GM18858 (cell line): ENCODE results near the gene ATP11A.
"Not testable (repeated sequence)": the region's sequence is repeated elsewhere in the genome, so short reads cannot be mapped to it uniquely, and the experiment has no call there.

Experiments
- ATAC-seq: cut with Tn5 transposase; IDR thresholded peaks from one replicate; pipeline ENCODE4 v1.9.1; 2021; ENCODE audit not compliant: unreplicated experiment

Gene ATP11A

GRCh38 chr13:112669881-112670499 lies 19.8 kb upstream of the ATP11A start:
- no peak for ATAC-seq

DNA sequence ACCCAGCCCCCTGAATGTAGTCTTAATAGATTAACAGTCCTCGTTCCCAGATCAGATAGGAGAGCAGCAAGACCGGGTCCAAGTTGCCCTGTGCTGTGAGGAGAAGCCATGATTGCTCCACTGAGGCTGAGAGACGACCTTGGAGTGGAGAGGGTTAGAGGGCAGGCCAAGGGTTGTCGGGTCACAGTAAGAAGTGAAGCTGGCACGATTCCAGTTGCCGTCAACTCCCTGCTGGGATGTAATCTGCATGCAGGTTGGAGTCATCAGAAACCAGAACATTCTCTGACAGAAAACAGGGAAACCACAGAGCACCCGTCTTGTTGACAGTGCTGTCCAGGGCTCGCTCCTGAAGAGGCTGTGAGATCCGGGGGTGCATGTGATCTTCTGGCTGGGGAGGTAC lies 19.0 kb upstream of the ATP11A start:
- no peak for ATAC-seq

- ATAC-seq: no peak
Observed at GRCh38 chr13:112671359-112671758, 18.5 kb upstream of the ATP11A start.

GRCh38 chr13:112672651-112673284 lies 17.1 kb upstream of the ATP11A start:
- ATAC-seq: no peak

- ATAC-seq: no peak
Observed at GRCh38 chr13:112674412-112675365, 15.1 kb upstream of the ATP11A start.

DNA sequence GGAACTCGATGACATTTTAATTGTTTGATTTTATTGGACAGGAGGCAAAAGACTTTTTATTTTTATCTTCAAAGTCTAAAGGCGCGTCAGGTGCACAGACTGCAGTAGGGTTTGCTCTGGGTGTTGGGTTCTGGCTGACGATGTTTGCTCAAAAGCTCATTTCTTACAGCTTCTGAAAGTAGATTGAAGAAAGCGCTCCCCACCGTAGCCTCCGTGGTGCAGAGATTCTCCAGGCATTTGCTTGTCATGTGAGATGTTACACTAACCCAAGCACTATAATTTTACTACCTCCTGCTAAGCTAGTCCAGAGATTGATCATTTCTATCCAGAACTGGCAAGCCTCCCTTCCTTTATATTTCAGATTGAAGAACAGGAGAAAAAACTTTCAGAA lies 14.5 kb upstream of the ATP11A start:
- no peak for ATAC-seq

DNA sequence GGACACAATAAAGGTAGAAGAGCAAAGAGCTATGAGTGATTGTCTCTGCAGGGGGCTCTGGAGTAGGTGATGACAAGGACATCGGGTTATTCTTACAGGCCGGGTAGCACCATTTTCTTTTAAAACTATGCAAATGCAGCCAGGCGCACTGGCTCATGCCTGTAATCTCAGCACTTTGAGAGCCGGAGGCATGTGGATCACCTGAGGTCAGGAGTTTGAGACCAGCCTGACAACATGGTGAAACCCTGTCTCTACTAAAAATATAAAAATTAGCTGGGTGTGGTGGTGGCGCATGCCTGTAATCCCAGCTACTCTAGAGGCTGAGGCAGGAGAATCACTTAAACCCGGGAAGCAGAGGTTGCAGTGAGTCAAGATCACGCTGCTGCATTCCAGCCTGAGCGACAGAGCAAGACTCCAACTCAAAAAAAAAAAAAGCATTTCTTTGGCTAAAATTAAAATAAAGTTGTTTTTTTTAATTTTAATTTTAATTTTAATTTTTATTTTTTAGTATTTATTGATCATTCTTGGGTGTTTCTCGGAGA lies 12.3 kb upstream of the ATP11A start:
- ATAC-seq: not testable (repeated sequence)

DNA sequence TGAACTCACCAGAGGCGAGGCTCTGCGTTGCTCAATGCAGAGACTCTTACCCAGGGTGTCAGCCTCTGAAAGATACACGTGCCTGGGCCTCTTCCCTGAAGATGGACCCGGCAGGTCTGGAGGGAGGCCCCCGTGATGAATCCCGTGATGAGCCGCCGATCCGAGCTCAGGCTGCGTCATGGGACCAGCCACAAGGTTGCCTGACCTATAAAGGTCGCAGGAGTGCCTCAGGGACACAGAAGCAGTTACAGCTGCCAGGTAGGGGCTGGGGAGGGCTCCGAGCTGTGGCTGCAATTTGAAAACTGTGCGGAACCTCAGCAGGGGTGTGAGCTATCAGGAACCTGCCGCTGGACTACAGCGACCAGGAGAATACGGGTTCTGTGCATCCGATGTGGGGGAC lies 10.5 kb upstream of the ATP11A start:
- no peak for ATAC-seq

DNA sequence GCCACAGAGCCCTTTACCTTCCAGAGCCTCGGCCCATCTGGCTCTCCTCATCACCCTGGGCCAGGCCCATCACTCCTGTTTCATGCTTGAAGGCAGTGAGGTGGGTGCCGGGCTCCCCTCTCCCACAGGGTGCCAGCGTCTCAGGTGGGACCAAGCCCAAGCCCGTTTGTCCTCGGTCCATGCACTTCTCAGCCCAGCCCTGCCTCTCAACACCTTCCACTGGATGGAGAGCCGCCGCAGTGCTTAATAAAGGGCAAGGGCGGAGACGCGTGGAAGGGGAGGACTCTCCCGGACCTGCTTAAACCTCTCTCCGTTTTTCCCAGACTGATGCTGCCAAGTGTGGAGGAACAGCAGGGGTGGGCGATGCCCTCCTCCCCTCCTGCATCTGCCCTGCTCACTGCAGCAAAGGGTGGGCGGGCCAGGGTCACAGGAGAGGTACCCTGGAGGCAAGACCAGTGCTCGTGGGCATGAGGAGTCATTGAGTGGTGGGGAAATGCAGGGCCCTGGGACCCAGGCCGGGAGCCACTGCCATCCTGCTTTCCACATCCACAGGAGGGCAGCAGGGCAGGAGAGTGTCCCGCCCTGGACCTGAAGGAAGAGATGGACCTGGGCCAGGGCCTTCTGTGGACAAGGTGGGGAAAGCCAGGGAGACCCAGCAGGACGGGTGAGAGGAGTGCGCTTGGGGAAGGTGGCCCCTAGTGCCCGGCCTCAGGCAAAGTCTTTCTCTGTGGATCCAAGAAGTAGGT lies 9.7 kb upstream of the ATP11A start:
- no peak for ATAC-seq

DNA sequence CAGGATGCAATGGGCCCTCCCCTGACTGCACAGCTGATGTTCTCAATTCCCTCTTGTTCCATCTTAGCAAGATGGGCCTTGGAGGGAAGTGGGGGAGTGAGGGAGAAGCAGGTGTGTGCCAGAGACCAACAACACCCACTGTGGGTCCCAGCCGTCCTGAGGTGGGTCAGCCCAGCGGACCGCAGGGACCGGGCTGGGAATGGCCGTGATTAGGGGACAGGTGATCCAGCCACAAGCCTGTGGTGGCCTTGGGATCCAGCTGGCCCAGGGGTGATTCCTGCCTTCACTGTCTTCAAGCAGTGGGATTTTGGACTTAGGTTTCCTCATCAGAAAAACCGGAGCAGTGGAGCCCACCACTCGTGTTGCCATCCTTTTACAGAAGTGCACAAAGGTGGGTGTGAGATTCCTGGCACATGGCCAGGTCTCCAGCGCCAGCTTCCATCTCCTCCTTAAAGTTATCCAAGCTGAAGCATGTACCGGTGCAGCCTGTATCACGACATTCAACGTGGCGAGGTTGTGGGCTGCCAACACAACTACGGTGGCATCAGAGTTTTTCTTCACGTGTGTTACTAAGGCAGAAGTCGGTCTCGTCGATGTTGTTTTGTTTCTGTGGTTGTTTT lies 9.0 kb upstream of the ATP11A start:
- no peak for ATAC-seq

- ATAC-seq: no peak
Observed at GRCh38 chr13:112683581-112683980, 6.3 kb upstream of the ATP11A start.

GRCh38 chr13:112684071-112684845 lies 5.6 kb upstream of the ATP11A start:
- ATAC-seq: no peak

DNA sequence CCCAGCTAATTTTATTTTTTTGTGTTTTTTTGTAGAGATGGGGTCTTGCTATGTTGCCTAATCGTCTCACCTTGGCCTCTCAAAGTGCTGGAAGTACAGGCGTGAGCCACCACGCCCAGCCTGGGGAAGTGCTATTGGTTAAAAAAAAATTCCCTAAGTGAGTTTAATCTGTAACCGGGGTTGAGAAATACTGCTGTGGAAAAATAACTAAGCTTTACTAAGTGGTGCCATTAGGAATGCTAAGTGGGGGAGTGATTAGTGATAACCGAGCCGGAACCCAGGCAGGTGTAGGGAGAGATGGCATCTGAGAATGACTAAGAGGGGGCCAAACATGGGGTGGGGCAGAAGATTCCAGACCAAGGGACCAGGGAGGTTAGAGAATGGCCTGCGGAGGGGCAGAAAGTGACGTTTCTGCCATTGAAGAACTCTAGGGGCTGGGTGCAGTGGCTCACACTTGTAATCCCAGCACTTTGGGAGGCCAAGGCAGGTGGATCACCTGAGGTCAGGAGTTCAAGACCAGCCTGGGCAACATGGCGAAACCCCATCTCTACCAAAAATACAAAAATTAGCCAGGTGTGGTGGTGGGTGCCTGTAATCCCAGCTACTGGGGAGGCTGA lies 4.5 kb upstream of the ATP11A start:
- not testable (repeated sequence) for ATAC-seq

DNA sequence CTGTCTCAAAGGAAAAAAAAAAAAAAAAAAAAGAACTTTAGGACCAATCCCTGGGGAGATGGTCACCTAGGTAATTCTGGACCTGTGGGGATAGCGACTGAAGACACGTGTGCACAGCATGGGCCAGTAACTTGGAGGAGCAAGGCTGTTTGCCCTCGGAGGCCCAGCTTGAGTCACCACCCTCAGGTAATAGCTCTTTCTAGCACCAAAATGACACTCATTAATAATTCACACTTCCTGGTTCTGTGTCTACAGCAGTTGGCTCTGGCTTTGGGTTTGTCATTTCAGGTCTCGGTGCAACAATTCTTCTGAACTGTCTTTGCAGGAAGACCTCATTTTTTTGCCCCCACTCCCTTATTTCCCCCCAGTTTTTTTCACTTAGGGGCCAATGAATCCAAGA lies 3.9 kb upstream of the ATP11A start:
- ATAC-seq: no peak

DNA sequence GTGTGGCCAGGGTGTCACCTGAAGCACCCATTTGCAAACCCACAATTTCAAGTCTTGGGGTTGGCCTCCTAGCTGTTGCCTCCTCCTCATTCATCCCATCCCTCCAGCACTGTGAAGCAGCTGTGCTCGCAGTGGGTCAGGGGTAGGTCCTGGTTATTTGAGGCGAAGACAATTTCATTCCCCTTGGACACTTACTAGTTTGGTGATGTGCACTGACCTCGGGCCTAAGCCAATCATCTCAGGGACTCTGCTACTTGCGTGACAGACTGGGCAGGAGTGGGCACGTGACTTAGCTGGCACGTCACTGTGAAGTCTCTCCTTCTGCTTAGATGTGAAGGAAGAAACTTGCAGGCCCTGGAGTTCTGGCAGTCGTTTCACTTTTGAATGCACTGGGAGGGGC lies 3.5 kb upstream of the ATP11A start:
- no peak for ATAC-seq

GRCh38 chr13:112686987-112687386 lies 2.9 kb upstream of the ATP11A start:
- no peak for ATAC-seq

DNA sequence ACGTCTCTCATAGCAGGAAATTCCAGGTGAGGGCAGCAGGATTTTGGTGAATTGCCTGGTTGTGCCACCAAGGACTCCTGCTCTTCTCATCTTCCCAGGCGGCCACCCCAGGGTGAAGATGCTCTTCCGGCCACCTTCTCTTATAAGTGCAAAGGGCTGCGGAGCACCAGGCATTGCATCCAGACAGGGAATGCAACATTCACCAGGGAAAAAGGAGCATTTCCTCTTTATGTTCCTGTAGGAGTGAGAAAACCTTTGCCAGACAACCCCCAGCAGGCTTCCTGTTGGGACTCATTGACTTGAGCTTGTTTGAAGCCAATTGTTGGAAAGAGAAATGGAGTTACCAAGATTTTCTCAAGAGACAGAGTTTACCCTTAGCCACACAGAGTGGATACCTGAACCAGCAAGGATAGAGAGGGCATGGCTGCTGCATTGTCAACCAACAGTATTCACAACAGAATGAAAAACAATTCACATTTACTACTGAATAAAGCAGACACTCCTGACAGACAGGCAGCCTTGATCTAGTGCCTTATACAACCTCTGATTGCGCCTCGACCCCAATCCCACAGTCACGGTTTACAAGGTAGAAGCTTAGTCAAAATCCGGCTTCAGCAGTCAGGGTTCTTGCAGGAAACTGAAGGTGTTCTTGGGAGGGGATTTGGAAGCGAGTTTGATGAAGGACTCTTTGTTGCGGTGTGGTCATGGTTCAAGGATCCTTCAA lies 1.8 kb upstream of the ATP11A start:
- no peak for ATAC-seq

DNA sequence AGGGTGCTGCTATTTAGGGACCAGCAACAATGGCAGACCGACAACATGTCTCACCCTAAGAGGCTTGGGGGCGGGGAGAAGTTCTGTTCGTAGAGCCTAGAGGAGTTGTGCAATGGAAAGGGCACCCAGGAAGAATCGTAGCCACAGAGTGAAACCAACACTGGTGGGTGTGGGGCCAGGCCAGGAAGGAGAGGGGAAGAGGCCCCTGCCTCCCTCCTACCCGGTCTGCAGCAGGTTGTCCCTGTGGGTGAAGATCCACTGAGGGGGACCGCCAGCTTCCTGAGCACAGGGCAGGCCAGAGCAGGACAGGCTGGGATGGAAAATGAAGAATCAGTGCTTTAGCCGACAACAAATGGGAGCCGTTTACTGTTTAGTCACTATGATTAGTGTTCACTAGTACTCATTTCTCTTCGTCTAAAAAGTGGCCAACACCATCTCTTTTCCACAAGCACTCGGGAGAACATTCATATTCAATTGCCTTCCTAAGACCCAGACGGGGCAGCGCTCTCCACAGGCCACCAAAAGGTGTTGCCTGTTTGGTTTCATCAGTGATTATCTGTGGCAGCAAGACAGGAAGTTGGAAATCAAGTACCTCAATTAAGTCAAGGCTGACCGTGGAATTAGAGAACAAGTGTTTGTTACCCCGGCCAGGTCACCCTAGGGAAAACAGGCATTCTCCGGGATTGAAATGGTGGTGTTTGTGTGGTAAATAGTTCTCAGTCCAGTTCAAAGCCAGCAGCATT lies 1.1 kb upstream of the ATP11A start:
- no peak for ATAC-seq
